Endometrial microvascular endothelial cells (primary cell): ENCODE measurements around the gene HPS5. TPM values are rescaled to one million over a fixed set of nuclear protein-coding genes. Genes with fewer than 3 reads are reported as not detected.
"Not testable (repeated sequence)": the region's sequence is repeated elsewhere in the genome, so short reads cannot be mapped to it uniquely, and the experiment has no call there.

ENCODE experiments used
- in situ Hi-C: cut with HindIII; loops from 2 replicates; pipeline ENCODE4 v1.10.0; 2017; ENCODE audit warnings: low sequenced_read_pairs, low pct_unique_long_range_greater_than_20kb; ENCODE audit errors: inconsistent ontology term
- total RNA-seq: library from RNA; depleted of rRNA; stranded (reverse); fragments of >200 nt; gene quantifications from one replicate; pipeline ENCODE4 v1.2.3, GENCODE V29; 2015; ENCODE audit errors: inconsistent ontology term

The HPS5 gene
- total RNA-seq, 1 donor from 2014 or later = 19.1 TPM

DNA sequence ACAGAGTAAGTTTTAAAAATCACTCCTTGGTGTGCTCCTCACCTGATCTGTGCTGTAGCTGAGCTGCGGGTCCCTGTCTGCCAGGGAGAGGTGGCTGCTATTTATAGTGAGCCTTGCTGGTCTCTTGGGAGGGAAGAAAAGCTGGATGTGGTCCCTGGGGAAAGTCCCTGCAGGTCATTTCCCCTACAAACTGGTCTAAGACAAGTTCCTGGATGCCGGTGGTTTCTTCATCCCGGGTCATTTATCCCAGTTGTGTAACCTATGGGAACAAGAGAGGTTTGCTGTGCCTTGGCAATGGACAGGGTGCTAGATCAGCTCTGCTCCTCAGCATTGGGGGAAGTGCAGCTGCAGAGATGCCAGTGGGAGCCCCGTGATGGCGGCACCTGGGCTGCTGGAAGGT lies 73.4 kb downstream of the HPS5 start, which contains the start of gene SAA2:
SAA2 (minus strand) TSS at position 108 of the 400 bp plus-strand sequence. CDS start 657 bp downstream, outside the sequence.
- in situ Hi-C loops = no loop called here

DNA sequence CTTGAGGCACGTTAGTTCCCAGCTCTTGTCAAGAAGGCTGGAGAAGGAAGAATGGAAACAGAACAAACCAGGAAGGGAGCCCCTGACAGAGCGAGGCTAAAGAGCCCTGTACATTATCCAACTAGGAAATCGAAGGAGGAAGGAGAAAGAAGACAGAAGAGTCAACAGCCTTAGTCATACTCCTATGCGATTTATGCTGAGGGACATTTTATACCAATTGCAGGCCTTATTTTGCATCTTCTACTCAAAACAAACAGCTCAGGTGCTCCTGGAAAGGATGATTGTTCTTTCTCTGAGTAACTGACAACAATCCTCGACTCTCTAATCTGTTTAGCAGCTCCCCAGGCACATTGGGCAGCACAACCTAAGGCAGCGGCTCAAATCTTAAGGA lies 74.8 kb downstream of the HPS5 start:
- in situ Hi-C loops = not testable (repeated sequence)

DNA sequence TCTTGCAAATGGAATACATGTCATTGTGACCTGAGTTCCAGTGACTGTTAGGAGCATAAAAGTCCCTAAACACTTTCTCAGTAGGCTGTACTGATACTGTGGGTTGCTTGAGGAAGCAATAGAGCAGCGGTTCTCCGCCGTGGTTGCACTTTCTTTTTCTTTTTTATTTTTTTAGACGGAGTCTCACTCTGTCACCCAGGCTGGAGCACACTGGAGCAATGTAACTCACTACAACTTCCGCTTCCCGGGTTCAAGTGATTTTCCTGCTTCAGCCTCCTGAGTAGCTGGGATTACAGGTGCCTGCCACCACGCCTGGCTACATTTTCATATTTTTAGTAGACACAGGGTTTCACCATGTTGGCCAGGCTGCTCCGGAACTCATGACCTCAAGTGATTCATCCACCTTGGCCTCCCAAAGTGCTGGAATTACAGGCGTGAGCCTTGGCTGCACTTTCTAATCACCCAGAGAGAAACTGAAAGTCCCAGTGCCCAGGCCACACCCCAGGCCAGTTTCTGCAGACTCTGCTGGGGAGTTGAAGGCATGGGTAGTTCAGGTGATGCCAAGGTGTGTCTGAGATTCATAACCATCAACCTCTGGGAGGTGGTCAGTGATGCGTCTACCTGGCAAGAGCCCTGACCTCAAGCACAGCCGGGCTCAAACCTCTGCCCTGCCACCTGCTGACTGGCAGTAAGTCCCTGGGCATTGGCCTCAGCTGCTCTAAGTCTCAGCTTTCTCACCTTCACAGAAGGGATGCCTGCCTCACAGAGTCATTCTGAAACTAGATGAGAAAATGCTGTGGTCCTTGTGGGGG lies 75.4 kb downstream of the HPS5 start:
- in situ Hi-C loops = not testable (repeated sequence)

DNA sequence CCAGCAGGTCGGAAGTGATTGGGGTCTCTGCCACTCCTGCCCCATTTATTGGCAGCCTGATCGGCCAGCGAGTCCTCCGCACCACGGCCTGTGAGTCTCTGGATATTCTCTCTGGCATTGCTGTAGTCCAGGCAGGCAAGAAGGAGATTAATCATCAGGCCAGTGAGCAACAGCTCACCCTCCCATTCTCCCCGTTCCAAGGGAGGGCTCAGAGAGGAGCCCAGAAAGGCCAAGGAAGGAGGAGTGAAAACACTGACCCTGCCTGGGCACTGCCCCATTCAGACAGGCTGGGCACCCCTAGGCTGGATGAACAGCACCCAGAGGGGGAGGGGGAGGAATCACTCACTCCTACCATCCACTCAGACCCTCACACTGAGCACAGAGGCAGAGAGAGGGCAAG lies 76.5 kb downstream of the HPS5 start:
- in situ Hi-C loops = no loop called here

DNA sequence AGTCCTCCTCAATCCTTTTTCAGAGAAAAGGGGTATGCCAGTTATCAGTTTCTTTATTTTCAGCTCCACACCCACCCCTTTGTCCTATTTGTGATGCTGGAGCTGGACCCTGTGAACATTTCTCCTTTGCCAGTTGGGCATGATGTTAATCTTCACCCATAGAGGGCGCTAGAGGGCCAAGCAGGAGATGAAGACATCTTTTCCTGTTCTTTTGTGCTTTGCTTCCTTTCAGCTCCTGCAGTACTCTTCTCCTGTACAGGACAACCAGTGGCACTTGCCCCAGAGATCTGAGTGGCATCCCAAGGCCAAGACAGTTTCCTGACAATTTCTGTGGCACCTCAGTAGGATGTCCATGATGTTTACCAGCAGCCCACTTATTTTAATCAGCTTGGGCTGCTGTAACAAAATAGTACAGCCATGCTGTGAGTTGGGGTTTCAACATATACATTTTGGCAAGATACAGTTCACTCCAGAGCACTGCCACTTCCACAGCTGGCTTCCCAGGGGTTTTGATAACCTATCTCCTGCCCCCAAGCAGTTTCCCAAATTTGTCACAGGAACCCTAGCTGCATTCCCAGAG lies 78.1 kb downstream of the HPS5 start:
- in situ Hi-C loops = no loop called here

DNA sequence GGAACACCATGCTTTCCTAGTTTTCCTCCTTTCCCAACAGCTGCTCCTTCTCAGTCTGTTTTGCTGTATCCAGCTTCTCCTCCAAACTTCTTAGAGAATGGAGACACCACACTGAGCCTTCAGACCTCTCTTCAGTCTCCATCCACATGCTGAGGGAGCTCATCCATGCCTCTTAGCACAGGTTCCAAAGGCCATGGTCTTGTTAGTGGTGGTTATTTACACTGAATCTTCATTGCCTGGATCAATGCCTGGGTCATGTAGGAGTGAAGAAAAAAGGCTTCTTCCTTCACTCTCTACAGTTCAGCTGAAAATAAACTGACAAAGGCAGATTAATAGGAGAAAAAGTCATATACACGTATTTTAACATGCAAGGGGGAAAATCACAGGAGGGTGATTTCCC lies 82.3 kb downstream of the HPS5 start:
- in situ Hi-C loops = no loop called here

DNA sequence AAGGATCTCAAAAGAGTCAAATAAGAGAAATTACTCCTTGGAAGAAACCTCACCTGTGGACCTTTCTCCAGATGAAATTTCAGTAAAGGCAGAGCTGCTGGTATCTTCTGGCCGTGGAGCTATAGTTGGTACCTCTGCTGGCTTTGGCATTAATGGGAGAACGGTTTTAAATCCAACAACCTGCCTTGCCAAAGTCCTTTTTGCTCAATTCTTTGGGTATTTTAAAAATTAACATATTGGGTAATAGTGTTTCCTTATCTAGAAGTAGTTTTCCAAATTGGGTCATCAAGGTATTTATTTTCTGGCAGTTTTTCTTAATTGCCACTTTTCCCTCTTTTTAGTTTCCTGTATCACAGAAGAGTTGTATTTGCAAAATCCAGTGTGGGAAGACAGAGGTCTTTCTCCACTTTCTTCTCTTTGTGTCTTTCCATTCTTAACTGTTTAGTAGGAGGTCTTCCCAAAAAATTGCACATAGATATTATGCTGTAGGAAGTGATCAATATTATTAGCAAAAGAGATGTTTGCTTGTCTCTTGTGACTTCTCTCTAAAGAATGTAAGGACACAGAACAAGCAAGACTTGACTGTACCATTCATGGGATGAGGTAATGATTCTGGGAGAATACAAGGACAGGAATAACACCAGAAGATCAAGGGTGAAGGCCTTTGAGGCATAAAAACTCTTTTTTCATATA lies 85.1 kb downstream of the HPS5 start, which contains the start of gene SAA4:
SAA4 (minus strand) TSS at position 139 of the 693 bp plus-strand sequence. CDS start 876 bp downstream, outside the sequence.
- in situ Hi-C loops = no loop called here

DNA sequence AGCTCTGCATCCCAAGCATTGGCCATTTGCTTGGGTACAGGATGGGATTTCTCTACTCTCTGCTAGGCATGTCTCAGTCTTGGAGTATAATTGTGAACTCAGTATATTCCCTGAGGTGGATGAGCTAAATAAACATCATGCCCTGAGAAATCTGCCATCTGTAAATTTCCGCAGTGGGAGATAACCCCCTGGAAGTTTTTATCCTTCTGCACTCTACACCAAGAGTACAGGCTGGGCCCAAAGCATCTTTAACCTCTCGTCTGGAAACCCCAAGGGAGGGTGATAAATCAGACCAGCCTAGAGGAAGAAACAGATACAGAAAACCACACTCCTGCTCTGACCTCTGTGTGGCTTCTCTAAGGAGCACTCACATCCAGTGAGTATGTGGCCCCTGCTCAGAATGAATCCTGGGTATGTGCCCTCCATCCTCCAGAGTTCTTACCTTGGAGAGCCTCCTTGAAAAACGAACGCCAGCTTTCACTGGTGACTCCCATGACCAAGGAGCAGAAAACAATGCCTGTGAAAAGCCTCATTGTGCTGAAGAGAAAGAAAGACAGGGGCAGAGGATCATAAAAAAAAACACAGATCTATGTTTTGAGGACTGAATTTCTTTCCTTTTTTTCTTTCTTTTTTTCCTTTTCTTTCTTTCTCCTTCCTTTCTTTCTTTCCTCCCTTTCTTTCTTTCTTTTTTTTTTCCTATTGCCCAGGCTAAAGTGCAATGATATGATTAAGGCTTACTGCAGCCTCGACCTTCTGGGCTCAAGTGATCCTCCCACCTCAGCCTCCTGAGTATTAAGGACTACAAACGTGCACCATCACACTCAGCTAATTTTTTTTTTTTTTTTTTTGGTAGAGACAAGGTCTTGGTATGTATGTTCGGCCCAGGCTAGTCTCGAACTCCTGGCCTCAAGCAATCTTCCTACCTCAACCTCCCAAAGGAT lies 86.3 kb downstream of the HPS5 start:
- in situ Hi-C loops = no loop called here

DNA sequence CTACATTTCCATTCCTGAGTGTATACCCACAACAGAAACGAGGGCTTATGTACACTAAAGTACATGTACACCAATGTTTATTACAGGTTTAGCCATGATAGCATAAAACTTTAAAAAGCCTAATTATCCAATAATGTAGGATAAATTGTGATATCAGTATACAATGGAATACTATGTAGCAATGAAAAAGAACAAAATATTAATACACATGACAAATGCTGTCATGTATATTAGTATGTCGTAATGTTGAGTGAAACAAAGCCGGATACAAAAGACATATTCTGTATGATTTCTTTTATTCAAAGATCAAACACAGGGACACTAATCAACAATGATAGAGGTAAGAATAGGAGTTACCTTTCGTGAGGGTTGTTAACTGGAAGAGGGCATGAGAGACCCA lies 88.0 kb downstream of the HPS5 start:
- in situ Hi-C loops = no loop called here

DNA sequence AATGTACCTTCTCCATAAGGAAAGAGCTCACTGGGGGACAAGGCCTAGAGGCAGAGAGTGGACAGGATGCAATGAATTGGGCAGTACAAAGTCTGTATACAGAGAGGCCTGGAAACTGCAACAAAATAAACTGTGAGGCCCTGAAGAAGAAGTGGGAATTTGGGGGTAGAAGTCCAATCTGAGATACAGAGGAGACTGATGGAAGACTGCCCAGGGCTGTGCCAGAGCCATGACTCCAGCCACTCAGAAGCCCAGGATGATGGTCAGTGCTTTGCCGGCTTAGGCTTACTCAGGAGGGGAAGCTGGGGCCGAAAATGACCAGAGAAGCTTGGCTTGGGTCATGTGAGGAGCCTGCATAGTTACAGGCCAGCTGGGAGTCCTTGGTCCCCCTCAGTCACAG lies 91.1 kb downstream of the HPS5 start:
- in situ Hi-C loops = no loop called here

DNA sequence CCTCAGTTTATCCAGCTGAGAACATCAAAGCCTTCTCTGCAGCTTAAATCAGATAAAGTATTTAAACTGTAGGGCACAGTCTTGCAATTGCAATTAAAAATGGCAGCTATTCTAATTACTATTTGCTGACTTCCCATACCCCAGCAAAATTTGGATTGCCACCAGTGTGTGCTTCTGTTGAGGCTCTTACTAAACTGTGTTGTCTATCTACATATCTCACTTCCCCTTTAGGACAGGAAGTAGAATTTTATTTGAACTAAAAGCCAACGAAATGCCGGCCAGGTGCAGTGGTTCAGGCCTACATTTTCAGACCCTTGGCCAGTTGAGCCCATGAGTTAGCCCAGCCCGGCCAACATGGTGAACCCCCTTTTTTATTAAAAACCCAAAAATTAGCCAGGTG lies 92.4 kb downstream of the HPS5 start:
- in situ Hi-C loops = no loop called here

Other genes starting within 250 kb of the HPS5 start
- 32.0 TPM for gene SAAL1, start 216.1 kb downstream of the HPS5 start, total RNA-seq
- gene MRGPRX3, start 189.6 kb downstream of the HPS5 start, total RNA-seq = not detected
- gene MRGPRX4, start 149.3 kb downstream of the HPS5 start, total RNA-seq = not detected
- gene SAA4, start 85.3 kb downstream of the HPS5 start, total RNA-seq = not detected
- not detected for gene SAA2, start 73.5 kb downstream of the HPS5 start, total RNA-seq
- gene SAA1, start 55.9 kb downstream of the HPS5 start, total RNA-seq = not detected
- 64.0 TPM for gene GTF2H1, start 427 bp upstream of the HPS5 start, total RNA-seq
- 1,100 TPM for gene LDHA, start 72.4 kb upstream of the HPS5 start, total RNA-seq
- not detected for gene LDHC, start 90.2 kb upstream of the HPS5 start, total RNA-seq
- gene LDHAL6A, start 133.7 kb upstream of the HPS5 start, total RNA-seq = not detected
- gene TSG101, start 204.8 kb upstream of the HPS5 start, total RNA-seq = 81.1 TPM